ENCODE data around the gene FAM236D.
"Not testable (repeated sequence)": the region's sequence is repeated elsewhere in the genome, so short reads cannot be mapped to it uniquely, and the experiment has no call there.

DNA sequence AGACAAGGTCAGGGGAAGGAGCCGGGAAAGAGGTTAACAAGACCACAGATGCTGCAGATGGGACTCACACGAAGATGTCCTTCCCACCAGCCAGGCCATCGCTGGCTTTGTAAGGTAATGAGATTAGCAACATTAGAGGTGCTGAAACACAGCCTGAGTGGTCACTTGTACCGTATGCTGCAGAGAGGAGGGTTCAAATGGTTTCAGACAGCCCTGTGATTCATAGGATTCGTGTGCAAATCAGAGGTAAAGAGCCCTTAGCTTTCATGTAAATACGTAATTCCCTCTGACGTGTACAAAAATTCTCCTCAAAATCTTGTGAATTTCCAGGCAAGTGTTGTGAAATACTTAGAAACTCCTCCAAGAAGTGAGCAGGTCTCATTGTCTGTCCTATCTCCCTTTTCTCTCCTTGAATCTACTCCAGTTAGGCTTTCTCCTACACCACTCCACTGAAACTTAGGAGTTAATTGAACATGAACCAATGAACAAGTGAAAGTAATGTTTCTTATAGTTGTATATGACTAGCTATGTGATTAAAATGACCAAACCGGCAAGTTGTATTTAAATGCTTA, 24.6 kb downstream of the FAM236D start:
- not testable (repeated sequence) for TF ChIP-seq GATA3 (IDR thresholded peaks at IDR 0.05; ENCODE audit: borderline replicate concordance); KDM5A (IDR thresholded peaks at IDR 0.05); POLR2A (IDR thresholded peaks at IDR 0.05; ENCODE audit: low read length); MAZ (IDR thresholded peaks at IDR 0.05; ENCODE audit: borderline replicate concordance, low read depth, low read length); JUN (IDR thresholded peaks at IDR 0.05); ZSCAN20 (CRISPR knock-in tag; IDR thresholded peaks at IDR 0.05); EP300 (IDR thresholded peaks at IDR 0.05); NR3C1 (IDR thresholded peaks at IDR 0.05); POLR2AphosphoS2 (conservative IDR thresholded peaks at IDR 0.05; ENCODE audit: low read length)
- TF ChIP-seq, protein P1, sequence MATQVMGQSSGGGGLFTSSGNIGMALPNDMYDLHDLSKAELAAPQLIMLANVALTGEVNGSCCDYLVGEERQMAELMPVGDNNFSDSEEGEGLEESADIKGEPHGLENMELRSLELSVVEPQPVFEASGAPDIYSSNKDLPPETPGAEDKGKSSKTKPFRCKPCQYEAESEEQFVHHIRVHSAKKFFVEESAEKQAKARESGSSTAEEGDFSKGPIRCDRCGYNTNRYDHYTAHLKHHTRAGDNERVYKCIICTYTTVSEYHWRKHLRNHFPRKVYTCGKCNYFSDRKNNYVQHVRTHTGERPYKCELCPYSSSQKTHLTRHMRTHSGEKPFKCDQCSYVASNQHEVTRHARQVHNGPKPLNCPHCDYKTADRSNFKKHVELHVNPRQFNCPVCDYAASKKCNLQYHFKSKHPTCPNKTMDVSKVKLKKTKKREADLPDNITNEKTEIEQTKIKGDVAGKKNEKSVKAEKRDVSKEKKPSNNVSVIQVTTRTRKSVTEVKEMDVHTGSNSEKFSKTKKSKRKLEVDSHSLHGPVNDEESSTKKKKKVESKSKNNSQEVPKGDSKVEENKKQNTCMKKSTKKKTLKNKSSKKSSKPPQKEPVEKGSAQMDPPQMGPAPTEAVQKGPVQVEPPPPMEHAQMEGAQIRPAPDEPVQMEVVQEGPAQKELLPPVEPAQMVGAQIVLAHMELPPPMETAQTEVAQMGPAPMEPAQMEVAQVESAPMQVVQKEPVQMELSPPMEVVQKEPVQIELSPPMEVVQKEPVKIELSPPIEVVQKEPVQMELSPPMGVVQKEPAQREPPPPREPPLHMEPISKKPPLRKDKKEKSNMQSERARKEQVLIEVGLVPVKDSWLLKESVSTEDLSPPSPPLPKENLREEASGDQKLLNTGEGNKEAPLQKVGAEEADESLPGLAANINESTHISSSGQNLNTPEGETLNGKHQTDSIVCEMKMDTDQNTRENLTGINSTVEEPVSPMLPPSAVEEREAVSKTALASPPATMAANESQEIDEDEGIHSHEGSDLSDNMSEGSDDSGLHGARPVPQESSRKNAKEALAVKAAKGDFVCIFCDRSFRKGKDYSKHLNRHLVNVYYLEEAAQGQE (IDR thresholded peaks at IDR 0.05): not testable (repeated sequence)
- TF ChIP-seq, protein P2, sequence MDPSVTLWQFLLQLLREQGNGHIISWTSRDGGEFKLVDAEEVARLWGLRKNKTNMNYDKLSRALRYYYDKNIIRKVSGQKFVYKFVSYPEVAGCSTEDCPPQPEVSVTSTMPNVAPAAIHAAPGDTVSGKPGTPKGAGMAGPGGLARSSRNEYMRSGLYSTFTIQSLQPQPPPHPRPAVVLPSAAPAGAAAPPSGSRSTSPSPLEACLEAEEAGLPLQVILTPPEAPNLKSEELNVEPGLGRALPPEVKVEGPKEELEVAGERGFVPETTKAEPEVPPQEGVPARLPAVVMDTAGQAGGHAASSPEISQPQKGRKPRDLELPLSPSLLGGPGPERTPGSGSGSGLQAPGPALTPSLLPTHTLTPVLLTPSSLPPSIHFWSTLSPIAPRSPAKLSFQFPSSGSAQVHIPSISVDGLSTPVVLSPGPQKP (IDR thresholded peaks at IDR 0.05; ENCODE audit: low read depth, low read length): not testable (repeated sequence)
- TF ChIP-seq, protein P3, sequence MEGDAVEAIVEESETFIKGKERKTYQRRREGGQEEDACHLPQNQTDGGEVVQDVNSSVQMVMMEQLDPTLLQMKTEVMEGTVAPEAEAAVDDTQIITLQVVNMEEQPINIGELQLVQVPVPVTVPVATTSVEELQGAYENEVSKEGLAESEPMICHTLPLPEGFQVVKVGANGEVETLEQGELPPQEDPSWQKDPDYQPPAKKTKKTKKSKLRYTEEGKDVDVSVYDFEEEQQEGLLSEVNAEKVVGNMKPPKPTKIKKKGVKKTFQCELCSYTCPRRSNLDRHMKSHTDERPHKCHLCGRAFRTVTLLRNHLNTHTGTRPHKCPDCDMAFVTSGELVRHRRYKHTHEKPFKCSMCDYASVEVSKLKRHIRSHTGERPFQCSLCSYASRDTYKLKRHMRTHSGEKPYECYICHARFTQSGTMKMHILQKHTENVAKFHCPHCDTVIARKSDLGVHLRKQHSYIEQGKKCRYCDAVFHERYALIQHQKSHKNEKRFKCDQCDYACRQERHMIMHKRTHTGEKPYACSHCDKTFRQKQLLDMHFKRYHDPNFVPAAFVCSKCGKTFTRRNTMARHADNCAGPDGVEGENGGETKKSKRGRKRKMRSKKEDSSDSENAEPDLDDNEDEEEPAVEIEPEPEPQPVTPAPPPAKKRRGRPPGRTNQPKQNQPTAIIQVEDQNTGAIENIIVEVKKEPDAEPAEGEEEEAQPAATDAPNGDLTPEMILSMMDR (IDR thresholded peaks at IDR 0.05): not testable (repeated sequence)
